Inflammatory macrophage treated with lipopolysaccharide for 1 hour (primary cell): ENCODE data around the gene RGS9BP.
"Not testable (repeated sequence)": the region's sequence is repeated elsewhere in the genome, so short reads cannot be mapped to it uniquely, and the experiment has no call there.

Experiments
- DNase-seq, 2 donors: peaks; one replicate each; pipeline ENCODE4 v3.0.0-alpha.2; 2020 to 2022

The RGS9BP gene, protein sequence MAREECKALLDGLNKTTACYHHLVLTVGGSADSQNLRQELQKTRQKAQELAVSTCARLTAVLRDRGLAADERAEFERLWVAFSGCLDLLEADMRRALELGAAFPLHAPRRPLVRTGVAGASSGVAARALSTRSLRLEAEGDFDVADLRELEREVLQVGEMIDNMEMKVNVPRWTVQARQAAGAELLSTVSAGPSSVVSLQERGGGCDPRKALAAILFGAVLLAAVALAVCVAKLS

DNA sequence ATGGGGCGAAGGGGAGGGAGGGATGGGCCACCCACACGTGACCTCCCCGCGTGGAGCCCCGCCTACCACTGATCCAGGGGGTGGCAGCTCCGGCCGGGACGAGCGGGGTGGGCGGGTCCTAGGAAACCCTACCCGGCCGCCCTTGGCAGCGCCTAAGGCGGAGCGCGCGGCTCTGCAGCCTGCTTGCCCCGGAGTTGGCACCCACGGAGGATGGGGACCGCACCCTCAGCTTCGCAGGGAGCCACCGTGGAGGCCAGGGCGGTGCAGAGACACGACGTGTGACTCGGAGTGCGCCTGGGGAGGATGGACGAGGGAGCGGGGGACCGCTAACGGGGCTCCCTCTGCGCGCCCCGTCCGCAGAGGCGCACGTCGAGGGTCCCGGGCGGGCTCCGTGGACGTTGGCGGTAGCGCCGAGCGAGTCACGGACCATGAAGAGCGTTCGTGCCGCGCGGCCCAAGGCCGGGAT, at the start of gene RGS9BP:
RGS9BP (plus strand) TSS at position 129 of the 466 bp plus-strand sequence. CDS start 416 bp downstream, outside the sequence.
- DNase-seq = peak; percentile 58 to 66

DNA sequence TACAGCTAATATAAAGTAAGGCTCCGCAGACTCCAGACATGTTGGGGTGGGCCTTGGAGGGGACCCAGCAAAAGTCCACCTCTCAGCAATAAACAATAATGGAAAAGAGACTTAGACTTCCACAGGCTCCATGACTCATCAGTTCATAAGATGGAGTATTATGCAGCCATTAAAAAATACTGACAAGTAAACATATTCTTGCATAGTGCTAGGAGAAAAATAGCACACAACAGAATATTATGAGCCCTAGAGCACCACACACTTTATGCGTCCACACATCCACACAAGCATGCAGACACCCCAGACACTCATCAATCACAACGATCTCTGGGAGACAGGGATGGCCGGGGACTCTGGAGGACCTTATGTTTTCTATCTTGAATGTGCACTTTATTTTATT, 48.7 kb upstream of the RGS9BP start:
- no peak for DNase-seq

DNA sequence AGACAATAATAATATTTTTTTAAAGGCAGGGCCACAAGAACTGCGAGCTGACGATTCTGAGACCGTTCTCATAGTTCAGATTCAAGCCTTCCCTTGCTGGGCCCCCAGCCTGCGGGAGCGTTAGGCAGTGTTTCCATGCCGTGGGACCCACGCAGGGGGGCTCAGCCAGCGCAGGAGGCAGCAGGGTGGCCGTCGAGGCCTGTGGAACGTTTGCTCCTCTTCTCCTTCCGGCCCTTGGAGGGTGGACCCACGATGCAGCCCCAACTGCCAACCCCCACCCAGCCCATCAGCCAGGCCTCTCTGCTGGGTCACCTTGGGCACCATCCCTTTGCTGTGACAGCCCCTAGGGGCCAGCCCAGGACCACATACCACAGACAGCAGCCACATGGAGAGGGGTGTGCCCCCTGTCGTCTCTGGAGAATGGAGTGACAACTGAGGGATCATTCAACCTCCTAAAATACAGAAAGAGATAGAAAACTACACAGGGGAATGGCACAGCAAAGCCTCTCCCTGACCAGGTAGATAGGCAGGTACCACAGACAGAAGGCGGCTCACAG, 47.9 kb upstream of the RGS9BP start:
- no peak for DNase-seq

DNA sequence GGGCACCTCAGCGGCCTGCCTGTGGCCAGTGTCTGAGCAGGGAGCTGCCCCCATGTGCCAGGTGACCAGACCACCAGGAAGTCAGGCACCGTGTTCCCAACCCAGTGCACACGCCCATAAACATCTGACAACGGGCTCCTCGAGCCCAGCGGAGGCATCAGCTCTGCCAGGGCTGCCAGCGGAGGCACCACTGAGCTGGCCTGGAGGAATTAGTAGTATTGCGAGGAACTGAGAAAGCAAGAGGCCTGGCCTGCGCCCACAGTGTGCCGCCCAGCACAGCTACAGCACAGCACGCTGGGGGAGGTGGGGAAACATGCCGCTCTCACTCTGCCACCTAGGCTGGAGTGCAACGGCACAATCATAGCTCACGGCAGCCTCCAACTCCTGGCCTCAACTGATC, 45.3 kb upstream of the RGS9BP start:
- no peak for DNase-seq

DNA sequence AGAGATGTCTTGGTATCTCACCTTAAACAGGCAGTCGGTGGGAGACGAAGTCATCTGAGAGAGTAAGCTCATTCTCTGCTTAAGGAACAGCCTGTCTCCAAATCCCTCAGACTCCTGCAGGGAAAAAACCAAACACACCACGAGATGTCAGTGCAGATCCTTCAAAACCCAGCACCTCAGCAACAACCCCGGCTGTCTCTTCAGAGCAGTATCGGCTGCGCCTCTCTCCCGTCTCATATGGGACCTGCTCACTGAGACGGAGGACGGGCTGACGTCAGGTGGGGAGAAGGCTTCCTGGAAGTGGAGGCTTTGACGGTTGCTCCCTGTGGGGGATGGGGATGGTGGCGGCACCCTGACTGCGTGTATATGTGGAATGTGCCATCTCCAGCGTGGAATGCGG, 44.3 kb upstream of the RGS9BP start:
- DNase-seq = no peak

DNA sequence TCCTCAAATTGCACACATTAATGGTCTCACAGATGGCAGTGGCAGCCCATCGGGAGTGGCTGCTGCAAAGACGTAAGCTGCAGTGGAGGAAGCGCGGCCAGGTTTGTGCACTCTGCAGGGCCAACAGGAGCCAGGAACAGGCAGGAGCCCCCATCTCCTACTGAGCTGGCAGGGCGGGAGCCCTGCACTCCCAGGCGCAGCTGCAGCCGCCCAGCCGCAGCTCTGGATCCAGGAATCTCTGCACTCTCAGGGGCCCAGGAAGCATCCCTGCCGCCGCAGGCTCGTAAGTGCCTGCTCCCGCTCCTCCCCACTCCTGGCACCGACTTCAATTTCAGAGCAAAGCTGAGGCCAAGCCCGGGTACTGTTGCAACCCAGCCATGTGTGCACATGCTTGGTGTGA, 38.2 kb upstream of the RGS9BP start:
- no peak for DNase-seq

DNA sequence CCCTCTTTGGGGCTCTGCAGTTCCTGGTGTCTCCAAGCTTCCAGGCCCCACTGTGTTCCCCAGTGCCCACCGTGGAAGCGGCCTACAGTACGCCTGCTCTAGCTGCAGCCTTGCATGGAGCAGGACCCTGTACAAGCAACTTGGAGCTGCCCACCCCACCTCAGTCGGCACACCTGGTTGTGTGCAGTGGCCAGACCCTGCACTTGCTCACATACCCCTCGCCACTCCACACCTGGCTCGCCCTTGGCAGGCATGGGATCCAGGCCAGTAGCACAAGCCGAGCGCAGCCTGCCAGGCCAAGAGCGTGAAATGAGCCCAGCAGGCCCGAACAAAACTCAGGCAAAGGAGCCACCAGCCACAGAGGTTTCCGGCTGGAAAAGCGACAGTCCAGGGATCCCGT, 37.0 kb upstream of the RGS9BP start:
- no peak for DNase-seq

DNA sequence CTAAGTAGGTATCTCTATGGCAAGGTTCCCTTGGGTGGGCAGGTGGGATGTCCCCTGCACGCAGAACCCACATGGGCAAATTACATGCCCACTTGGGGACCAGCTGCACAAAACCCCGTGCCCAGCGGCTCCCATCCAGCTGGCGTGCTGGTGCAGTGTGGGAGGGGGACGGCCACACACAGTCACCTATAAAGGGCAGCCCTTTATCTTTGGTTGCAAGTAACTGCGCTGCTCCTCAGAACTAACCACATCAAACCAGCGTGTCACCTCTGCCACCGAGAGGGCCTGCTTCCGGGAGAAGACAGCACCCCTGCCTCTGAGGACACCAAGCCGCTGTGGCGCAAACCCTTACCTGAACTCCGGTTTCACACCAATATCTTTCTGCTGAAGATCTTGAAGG, 32.9 kb upstream of the RGS9BP start:
- DNase-seq = no peak

DNA sequence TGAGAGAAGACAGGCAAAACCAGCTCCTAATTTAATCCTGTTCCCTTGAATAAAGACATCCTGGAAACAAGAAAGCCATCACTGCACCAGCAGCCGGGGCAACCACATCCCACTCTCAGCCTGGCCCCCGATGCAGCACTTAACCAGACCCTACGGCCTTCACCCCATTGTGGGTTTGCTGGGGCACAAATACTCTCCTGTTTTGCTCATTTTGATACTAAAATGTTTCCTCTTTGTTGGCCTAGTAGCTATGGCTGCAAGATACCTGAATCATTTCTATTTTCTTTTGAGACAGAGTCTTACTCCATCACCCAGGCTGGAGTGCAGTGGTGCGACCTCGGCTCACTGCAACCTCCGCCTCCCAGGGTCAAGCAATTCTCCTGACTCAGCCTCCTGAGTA, 29.1 kb upstream of the RGS9BP start:
- DNase-seq = no peak

DNA sequence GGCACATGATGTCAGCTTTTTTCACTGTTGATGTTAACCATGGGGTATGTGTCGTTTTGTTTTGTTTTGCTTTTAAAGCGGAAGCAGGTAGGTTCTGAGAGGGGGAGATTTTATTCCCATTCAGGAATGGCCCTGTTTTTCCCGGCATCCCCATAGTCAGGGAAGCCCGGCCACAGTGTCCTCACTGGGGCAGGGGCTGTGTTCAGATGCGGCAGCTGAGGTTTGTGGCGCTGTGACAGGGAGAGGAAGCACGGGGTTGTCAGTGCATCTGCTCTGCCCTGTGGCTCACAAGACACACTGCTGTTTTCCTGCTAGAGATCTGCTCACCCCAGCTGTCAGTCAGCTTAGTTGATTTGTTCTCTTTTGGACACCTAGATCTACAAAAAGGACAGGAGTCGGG, 28.3 kb upstream of the RGS9BP start:
- no peak for DNase-seq

DNA sequence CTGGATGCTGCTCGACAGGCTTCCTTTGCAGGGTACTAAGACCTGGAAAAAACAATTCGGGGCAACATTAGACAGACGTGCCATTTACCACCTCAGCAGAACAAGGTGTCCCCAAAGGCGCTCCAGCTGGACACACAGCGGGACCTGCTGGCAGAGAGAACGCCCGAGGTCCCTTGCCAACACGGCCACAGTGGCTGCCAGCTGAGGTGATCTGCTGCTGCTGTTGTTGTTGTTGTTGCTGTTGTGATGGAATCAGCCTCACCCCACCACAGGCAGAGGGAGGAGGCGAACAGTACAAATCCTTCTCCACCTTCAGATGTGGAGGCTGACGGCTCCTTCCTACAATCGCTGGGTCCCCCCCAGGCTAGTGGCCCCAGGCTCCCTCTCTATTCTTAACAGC, 25.9 kb upstream of the RGS9BP start:
- no peak for DNase-seq

DNA sequence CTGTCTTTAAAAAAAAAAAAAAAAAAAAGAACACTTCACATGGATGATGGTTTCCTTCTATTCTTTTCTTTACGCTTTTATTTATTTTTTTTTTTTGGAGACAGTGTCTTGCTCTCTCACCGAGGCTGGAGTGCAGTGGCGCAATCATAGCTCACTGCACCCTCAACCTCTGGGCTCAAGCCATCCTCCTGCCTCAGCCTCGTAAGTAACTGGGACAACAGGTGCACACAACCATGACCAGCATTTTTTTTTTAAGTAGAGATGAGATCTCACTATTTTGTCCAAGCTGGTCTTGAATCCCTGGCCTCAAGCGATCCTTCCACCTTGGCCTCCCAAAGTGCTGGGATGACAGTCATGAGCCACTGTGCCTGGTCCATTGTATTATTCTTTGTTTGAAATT, 25.0 kb upstream of the RGS9BP start:
- DNase-seq = no peak

DNA sequence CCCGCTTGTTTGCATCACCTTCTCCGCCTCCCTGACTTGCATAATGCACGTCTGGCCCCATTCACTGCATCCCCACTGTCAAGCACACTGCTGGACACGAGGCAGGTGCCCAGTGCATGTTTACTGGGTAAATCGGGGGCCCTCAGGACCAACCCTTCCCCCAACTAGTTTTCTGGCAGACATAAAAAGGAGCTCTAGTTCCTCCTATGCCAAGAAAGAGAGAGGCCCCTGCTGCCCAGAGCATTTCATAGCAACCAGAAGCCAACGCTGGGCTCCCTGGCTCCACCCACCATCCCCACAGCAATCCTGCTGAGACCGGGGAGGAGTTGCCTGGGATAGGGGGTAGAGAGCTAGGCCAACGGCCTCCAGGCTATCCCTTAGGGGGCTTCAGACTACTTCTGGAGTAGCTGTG, 23.9 kb upstream of the RGS9BP start:
- DNase-seq = no peak

DNA sequence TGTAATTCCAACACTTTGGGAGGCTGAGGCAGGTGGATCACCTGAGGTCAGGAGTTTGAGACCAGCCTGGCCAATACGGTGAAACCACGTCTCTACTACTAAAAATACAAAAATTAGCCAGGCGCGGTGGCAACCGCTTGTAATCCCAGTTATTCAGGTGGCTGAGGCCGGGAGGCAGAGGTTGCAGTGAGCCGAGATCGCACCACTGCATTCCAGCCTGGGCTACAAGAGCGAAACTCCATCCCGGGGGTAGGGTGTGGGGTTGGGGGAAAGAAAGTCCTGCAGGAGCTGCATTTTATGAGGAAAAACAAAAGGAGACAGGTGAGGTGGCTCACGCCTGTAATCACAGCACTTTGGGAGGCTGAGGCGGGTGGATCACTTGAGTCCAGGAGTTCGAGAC, 23.3 kb upstream of the RGS9BP start:
- not testable (repeated sequence) for DNase-seq

DNA sequence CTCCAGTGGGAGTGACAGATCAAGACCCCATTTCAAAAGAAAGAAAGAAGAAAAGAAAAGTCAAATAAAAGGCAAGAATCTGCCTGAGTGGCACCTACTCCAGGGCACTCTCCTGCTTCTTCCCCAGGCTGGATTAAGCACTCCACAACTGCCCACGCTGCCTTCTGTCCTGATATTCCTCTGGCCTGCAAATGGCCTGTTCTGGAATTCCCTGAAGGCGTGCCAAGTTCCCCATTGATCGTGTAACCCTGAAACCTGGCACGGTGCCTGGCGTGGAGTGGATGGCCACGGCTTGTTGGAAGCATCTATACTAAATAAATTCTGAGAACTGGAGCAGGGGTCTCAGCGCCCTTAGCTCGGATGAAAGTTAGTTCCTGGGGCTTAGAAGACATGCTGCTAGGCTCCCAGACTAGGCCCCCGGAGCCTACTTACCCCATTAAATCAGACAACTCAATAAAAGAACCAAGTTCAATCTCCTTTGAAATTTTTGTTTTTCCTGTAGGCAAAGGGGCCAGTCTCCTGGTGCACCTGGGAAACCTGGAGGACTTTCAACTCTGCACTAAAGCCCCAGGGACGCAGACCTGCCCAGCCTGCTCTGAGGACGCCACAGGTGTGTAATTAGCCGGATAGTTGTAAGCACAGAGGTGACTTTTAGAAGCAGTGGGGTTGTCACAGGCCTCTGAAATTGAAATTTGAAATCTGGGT, 22.6 kb upstream of the RGS9BP start:
- peak in 1 of 2 donors; percentile 27 for DNase-seq

DNA sequence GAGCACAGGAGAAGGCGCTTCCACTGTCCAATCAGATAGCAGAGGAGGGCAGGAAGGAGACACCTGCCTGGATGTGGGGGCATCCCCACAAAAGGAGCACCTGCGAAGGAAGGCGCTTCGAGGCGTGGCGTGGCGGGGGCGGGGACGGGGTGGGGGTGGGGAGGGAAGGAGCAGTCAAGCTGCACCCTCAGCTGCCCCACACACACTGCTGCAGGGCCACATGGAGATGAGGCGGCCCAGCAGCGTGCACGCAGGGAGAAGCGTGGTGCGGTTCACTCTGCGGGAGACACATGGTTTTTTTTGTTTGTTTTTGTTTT, 22.1 kb upstream of the RGS9BP start:
- no peak for DNase-seq

DNA sequence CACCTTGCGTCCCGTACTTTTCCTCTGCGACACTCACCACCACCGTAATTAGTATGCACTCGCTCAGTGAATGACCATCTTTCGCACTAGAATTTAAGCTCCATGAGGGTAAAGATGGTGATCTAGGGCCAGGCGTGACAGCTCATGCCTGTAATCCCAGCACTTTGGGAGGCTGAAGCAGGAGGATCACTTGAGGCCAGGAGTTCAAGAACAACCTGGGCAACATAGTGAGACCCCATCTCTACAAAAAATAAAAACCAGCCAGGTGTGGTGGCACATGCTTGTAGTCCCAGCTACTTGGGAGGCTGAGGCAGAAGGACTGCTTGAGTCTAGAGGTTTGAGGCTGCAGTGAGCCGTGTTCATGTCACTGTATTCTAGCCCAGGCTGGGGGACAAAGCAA, 19.3 kb upstream of the RGS9BP start:
- not testable (repeated sequence) for DNase-seq

DNA sequence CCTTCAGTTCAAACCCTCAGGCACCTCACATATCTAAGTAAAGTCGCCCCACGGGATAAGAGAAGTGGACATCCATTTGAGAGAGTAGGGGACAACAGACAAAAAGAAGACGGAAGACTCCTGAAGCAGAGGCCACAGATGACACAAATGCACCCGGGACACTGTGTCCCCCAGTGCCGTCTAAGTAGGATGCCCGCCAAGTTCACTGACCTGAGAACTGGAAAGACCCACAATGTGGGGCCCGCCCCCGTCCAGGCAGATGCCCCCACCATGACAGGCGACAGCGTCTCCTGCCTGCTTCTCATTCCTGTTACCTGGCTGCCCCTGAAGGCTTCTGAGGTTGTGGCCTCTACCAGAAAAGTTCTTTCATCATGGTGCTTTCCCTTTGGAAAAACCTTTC, 17.6 kb upstream of the RGS9BP start:
- DNase-seq = no peak

DNA sequence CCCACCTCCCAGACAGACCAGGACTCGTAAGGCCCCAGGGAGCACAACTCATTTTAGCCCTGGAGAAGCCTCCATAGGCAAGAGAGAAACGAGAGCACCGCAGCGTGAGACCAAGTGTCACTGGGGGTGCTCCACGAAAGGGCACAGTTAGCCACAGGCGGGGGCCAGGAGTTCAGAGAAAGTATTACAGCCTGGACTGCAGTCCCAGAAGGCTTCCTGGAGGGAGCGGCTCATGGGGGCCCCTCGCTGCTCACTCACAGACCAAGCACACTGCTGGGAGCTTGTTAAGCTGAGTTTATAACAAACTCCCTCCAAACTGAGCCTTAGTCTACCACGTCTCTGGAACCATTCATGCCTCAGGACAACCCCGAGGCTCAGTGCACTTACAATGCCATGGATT, 17.1 kb upstream of the RGS9BP start:
- no peak for DNase-seq

DNA sequence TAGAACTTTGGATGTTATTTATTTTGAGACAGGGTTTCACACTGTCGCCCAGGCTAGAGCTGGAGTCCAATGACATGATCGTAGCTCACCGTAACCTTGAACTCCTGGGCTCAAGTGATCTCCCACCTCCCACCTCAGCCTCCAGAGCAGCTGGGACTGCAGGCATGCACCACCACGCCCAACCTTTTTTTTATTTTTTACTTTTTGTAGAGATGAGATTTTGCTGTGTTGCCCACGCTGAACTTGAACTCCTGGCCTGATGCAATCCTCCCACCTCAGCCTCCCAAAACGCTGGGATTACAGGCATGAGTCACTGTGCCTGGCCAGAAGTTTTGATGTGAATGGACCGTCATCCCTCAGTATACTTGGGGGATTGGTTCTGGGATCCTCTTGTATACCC, 14.3 kb upstream of the RGS9BP start:
- DNase-seq = peak in 1 of 2 donors; percentile 55

DNA sequence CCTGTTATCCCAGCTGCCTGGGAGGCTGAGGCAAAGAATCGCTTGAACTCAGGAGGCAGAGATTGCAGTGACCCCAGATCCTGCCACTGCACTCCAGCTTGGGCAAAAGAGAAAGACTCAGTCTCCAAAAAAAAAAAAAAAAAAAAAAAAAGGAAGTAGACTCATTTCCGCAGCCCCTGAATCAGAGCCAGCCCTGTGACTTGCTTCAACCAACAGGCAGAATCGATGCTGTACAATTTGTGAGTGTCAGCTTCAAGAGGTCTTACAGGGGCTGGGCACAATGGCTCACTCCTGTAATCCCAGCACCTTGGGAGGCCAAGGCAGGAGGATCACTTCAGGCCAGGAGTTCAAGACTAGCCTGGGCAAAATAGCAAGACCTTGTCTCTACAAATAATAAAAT, 13.5 kb upstream of the RGS9BP start:
- DNase-seq = peak; percentile 54 to 67

DNA sequence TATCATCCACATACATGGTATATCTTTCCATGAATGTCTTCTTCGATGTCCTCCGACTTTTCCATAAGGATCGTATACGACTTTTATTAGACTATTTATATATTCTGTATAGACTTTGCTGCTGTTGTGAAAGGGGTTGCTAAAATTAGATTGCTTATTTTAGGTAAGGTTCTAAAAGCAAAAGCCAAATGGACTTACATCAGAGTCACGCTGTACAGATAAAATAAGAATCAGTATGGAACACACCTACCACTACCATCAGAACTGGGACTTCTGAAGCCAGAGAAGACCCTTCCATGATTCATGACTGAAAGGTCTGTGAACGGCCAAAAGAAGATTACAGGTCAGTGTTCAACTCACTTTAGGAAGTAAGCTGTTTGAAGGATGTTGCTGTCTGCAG, 9.6 kb upstream of the RGS9BP start:
- no peak for DNase-seq

DNA sequence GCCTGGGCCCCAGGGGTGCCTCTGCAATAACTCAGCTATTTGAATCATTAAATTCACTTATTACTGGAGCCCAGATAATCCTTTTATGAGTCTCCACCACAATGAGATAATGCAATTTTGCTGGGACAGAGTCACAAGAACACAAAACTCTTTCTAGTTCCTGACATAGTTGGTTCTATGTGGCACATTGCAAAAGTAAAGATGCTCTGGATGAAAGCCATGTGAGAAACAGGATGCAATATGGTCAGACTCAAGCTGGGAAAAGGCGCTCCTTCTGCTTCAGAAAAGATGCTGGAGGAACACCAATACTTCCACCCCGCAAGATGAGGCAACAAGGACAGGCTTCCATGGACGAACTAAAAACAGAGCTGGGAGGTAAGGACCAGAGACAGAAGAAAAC, 6.3 kb upstream of the RGS9BP start:
- no peak for DNase-seq

DNA sequence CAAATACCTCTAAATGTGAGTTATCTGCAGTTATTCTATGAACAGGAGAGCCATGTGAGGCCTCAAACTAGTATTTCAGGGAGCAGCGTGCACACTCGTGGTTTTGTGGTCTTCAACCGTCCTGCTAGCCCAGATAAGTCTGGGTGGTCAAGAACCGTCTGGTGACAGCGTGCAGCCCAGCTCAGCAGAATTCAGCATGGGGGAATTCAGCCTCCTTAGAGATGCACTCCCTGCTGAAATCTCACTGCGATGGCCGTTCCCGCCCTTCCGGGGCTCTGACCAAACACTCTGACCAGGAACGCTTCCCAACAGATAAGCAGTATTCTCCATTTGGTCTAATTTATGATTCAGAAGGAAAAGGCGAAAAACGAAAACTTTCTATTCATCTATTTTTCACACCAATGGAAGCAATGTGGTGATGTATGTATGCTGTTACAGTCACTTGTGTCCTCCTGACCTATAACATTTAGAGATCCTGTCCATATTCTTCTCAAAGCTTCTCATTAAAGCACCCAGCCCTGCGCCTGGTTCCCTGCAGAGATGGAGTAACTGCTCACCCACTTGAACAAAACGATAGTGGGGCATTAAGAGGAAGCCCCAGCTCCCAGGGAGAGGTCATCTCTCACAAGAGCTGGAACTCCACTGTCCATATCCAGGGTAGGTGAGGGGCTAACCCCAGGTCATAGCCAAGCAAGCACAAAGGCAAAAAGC, 3.6 kb upstream of the RGS9BP start:
- no peak for DNase-seq
